NCI-H774 (cell line): ENCODE measurements around the gene AIMP2.
"Not testable (repeated sequence)": the region's sequence is repeated elsewhere in the genome, so short reads cannot be mapped to it uniquely, and the experiment has no call there.

Source experiments
- DNase-seq: peaks from one replicate; lab custom pipeline; 2025; lab: John Stamatoyannopoulos, UW

Gene AIMP2

GRCh38 chr7:6026011-6026819 is 17.1 kb downstream of the AIMP2 start:
- peak; percentile 32 for DNase-seq

GRCh38 chr7:6026820-6027311 is 17.8 kb downstream of the AIMP2 start:
- no peak for DNase-seq

GRCh38 chr7:6027806-6028365 is 18.8 kb downstream of the AIMP2 start:
- DNase-seq, result no peak

GRCh38 chr7:6028563-6028962 is 19.5 kb downstream of the AIMP2 start:
- DNase-seq, result no peak

- DNase-seq, result no peak
Measured at GRCh38 chr7:6030988-6031387, 21.9 kb downstream of the AIMP2 start, which contains the start of gene ANKRD61. TSS of gene ANKRD61 (plus strand) at chr7:6031376. CDS start at chr7:6031376, 0 bp downstream.

- no peak for DNase-seq
Measured at GRCh38 chr7:6031567-6031966, 22.5 kb downstream of the AIMP2 start.

- no peak for DNase-seq
Measured at GRCh38 chr7:6032167-6032566, 23.1 kb downstream of the AIMP2 start.

- DNase-seq, result no peak
Measured at GRCh38 chr7:6032641-6033040, 23.6 kb downstream of the AIMP2 start.

- DNase-seq, result no peak
Measured at GRCh38 chr7:6035165-6035564, 26.1 kb downstream of the AIMP2 start.

- no peak for DNase-seq
Measured at GRCh38 chr7:6035686-6036085, 26.6 kb downstream of the AIMP2 start.

- DNase-seq, result no peak
Measured at GRCh38 chr7:6049780-6050179, 40.7 kb downstream of the AIMP2 start.

- DNase-seq, result not testable (repeated sequence)
Measured at GRCh38 chr7:6051185-6051584, 42.1 kb downstream of the AIMP2 start.

GRCh38 chr7:6056616-6057015 is 47.5 kb downstream of the AIMP2 start:
- DNase-seq, result no peak

GRCh38 chr7:6057316-6058129 is 48.5 kb downstream of the AIMP2 start:
- no peak for DNase-seq

GRCh38 chr7:6059941-6060340 is 50.9 kb downstream of the AIMP2 start:
- not testable (repeated sequence) for DNase-seq

GRCh38 chr7:6071406-6071805 is 62.3 kb downstream of the AIMP2 start:
- DNase-seq, result no peak
